ENCODE results near the gene CHST12.
A peak's percentile ranks its signal among the peaks of the same experiment; 100 is the strongest.
"Not testable (repeated sequence)": the region's sequence is repeated elsewhere in the genome, so short reads cannot be mapped to it uniquely, and the experiment has no call there.

The CHST12 gene

DNA sequence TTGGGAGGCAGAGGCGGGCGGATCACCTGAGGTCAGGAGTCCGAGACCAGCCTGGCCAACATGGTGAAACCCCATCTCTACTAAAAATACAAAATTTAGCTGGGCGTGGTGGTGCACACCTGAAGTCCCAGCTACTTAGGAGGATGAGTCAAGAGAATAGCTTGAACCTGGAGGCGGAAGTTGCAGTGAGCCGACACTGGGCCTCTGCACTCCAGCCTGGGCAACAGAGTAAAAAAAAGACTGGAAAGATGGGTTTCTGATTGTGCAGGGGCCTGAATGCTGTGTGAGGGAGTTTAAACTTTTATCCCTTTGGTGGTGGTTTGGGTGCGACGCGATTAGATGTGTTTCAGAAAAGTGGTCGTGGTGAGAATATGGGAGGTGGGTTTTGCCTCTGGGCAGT, 1.8 kb downstream of the CHST12 start:
- H3K36me3 Mint-ChIP-seq (ENCODE audit: low read depth): peaks cover 4% of the 10 kb centered on the region
- H3K9me3 Mint-ChIP-seq: no peaks in the 10 kb centered on the region

DNA sequence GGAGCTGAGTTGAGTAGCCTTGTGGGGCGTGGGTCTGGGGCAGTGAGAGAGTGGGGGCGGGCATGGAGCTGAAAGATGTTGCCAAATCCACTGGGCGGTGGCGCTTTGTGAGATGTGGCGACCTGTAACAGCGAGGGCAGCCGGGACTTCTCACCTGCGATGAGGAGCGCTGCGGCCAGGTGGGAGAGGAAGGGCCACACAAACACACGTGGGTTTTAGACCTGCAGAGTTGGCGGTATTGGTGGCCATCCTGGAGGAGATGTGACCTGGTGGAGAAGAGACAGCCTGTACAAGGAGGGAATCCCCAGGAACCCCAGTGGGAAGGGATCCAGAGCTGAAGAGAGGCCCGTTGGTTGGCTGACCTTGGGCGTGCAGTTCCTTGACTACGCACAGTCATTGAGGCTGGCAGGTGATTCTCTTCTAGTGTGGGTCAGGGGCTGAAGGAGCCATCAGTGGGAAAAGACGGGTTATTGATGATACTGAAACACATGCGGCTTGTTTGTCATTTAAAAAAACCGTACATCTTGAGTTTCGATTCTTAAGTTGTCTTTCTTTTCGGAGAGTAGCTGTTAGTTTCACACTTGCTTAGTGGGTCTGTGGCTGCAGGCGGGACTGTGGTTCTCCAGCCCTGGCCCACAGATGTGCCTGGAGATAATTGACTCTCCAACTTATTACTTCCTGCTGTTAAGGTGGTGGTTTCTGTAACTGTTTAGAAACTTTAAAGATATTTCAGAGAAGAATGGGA, 2.4 kb downstream of the CHST12 start:
- Mint-ChIP-seq H3K27me3 (no peaks in the 10 kb centered on the region), H3K36me3 (ENCODE audit: low read depth) (peaks cover 4% of the 10 kb centered on the region), H3K9me3 (no peaks in the 10 kb centered on the region), H3K4me1 (ENCODE audit: low read depth) (peaks cover 60% of the 10 kb centered on the region), H3K4me3 (peak overlapping the region; percentile 75), H3K27ac (peak overlapping the region; percentile 84)

More for the DNA sequence above, 1.8 kb downstream of the CHST12 start:
- H3K27me3 Mint-ChIP-seq: no peaks in the 10 kb centered on the region
- H3K4me3 Mint-ChIP-seq: peak overlapping the region; percentile 75
- H3K4me1 Mint-ChIP-seq (ENCODE audit: low read depth): peaks cover 57% of the 10 kb centered on the region
- peak overlapping the region; percentile 84 for H3K27ac Mint-ChIP-seq

GRCh38 chr7:2409745-2410414, 6.5 kb downstream of the CHST12 start:
- Mint-ChIP-seq H3K36me3 (ENCODE audit: low read depth) (peaks cover 4% of the 10 kb centered on the region), H3K9me3 (no peaks in the 10 kb centered on the region), H3K27ac (peak overlapping the region; percentile 65), H3K4me3 (peak overlapping the region; percentile 46), H3K27me3 (no peaks in the 10 kb centered on the region), H3K4me1 (ENCODE audit: low read depth) (peaks cover 75% of the 10 kb centered on the region)

DNA sequence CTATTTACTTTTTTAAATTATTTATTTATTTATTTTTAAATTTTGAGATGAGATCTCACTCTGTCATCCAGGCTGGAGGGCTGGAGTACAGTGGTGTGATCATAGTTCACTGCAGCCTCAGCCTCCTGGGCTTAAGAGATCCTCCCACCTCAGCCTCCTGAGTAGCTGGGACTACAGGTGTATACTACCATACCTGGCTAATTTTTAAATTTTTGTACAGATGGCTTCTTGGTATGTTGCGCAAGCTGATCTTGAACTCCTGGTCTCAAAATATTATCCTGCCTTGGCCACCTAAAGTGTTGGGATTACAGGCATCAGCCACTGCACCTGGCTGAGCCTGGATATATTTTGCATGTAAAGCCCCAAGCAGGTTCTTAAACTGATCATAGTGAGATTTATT, 7.6 kb downstream of the CHST12 start:
- H3K27ac Mint-ChIP-seq: no peak overlapping the region
- peaks cover 65% of the 10 kb centered on the region for H3K4me1 Mint-ChIP-seq (ENCODE audit: low read depth)
- no peak overlapping the region for H3K4me3 Mint-ChIP-seq
- no peaks in the 10 kb centered on the region for H3K9me3 Mint-ChIP-seq
- H3K36me3 Mint-ChIP-seq (ENCODE audit: low read depth): peaks cover 6% of the 10 kb centered on the region
- no peaks in the 10 kb centered on the region for H3K27me3 Mint-ChIP-seq

DNA sequence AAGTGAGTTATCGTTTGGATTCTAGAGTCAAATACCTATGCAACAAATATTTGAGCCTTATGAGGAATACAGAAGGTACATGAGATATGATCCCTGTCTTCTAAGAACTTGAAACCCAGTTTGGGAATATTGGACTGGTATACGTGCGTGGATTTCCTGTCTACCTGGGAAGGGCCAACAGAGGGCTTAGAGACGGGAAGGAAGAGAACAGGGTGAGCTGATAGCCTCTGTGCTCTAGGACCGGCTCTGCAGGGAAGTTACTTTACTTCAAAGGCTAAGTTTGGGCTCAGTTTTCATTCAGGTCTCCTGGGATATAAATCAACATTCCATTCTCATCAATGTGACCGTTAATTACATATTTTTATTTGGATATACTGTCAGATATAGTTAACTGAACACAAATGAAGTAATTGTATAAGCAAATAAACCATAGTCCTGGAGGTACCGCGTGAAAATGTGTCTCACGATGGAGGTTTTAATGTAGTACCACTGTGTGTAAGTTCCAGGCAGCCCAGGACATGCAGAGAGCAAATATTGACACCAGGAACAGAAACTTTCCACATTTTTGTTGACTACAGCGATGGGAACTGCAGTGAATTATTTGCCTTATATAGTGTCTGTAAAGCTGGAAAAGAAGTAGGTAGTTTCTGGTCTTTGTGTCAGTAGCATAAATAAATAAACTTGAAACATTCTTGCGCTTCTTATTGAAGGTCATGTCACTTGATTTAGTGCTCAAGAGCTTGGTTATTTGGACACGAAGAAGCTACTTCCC, 8.6 kb downstream of the CHST12 start:
- Mint-ChIP-seq H3K9me3 (no peaks in the 10 kb centered on the region), H3K27ac (no peak overlapping the region), H3K36me3 (ENCODE audit: low read depth) (peaks cover 8% of the 10 kb centered on the region), H3K27me3 (no peaks in the 10 kb centered on the region), H3K4me1 (ENCODE audit: low read depth) (peaks cover 64% of the 10 kb centered on the region), H3K4me3 (no peak overlapping the region)

- no peaks in the 10 kb centered on the region for H3K9me3 Mint-ChIP-seq
- H3K27ac Mint-ChIP-seq: no peak overlapping the region
- peaks cover 66% of the 10 kb centered on the region for H3K4me1 Mint-ChIP-seq (ENCODE audit: low read depth)
- H3K4me3 Mint-ChIP-seq: no peak overlapping the region
- H3K27me3 Mint-ChIP-seq: no peaks in the 10 kb centered on the region
- peaks cover 8% of the 10 kb centered on the region for H3K36me3 Mint-ChIP-seq (ENCODE audit: low read depth)
Observed at GRCh38 chr7:2412587-2413201, 9.3 kb downstream of the CHST12 start.

DNA sequence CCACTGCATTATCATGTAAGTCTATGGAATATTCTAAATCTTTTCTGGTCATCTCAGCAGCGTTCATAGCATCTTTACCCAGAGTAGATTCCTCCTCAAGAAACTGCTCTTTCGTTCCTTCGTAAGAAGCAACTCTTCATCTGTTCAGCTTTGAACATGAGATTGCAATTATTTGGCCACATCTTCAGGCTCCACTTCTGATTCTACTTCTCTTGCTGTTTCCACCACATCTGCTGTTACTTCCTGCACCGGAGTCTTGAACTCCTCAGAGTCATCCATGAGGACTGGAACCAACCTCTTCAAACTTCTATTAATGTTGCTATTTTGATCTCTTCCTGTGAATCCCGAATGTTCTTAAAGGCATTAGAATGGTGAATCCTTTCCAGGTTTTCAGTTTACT, 12.7 kb downstream of the CHST12 start:
- H3K27ac Mint-ChIP-seq: no peak overlapping the region
- H3K4me3 Mint-ChIP-seq: no peak overlapping the region
- no peaks in the 10 kb centered on the region for H3K9me3 Mint-ChIP-seq
- H3K27me3 Mint-ChIP-seq: no peaks in the 10 kb centered on the region
- peaks cover 8% of the 10 kb centered on the region for H3K36me3 Mint-ChIP-seq (ENCODE audit: low read depth)
- peaks cover 62% of the 10 kb centered on the region for H3K4me1 Mint-ChIP-seq (ENCODE audit: low read depth)

GRCh38 chr7:2416650-2417049, 13.2 kb downstream of the CHST12 start:
- Mint-ChIP-seq H3K9me3 (no peaks in the 10 kb centered on the region), H3K27me3 (no peaks in the 10 kb centered on the region), H3K4me3 (no peak overlapping the region), H3K36me3 (ENCODE audit: low read depth) (peaks cover 8% of the 10 kb centered on the region), H3K4me1 (ENCODE audit: low read depth) (peaks cover 62% of the 10 kb centered on the region), H3K27ac (no peak overlapping the region)

GRCh38 chr7:2417178-2417577, 13.8 kb downstream of the CHST12 start:
- not testable (repeated sequence) for H3K36me3 Mint-ChIP-seq (ENCODE audit: low read depth); H3K27me3 Mint-ChIP-seq; H3K9me3 Mint-ChIP-seq; H3K27ac Mint-ChIP-seq; H3K4me3 Mint-ChIP-seq
- peaks cover 59% of the 10 kb centered on the region for H3K4me1 Mint-ChIP-seq (ENCODE audit: low read depth)

- peaks cover 8% of the 10 kb centered on the region for H3K36me3 Mint-ChIP-seq (ENCODE audit: low read depth)
- H3K27me3 Mint-ChIP-seq: no peaks in the 10 kb centered on the region
- no peaks in the 10 kb centered on the region for H3K9me3 Mint-ChIP-seq
- peaks cover 51% of the 10 kb centered on the region for H3K4me1 Mint-ChIP-seq (ENCODE audit: low read depth)
- peak overlapping the region; percentile 67 for H3K27ac Mint-ChIP-seq
- H3K4me3 Mint-ChIP-seq: peak overlapping the region; percentile 52
Observed at GRCh38 chr7:2417981-2418481, 14.6 kb downstream of the CHST12 start.

- H3K4me1 Mint-ChIP-seq (ENCODE audit: low read depth): peaks cover 38% of the 10 kb centered on the region
- H3K9me3 Mint-ChIP-seq: no peaks in the 10 kb centered on the region
- H3K36me3 Mint-ChIP-seq (ENCODE audit: low read depth): peaks cover 8% of the 10 kb centered on the region
- no peak overlapping the region for H3K4me3 Mint-ChIP-seq
- no peaks in the 10 kb centered on the region for H3K27me3 Mint-ChIP-seq
- no peak overlapping the region for H3K27ac Mint-ChIP-seq
Observed at GRCh38 chr7:2420216-2420933, 17.0 kb downstream of the CHST12 start.

- Mint-ChIP-seq H3K4me1 (ENCODE audit: low read depth) (peaks cover 33% of the 10 kb centered on the region), H3K9me3 (no peaks in the 10 kb centered on the region), H3K27me3 (no peaks in the 10 kb centered on the region), H3K36me3 (ENCODE audit: low read depth) (no peaks in the 10 kb centered on the region), H3K27ac (no peak overlapping the region), H3K4me3 (no peak overlapping the region)
Observed at GRCh38 chr7:2421943-2422310, 18.5 kb downstream of the CHST12 start.

DNA sequence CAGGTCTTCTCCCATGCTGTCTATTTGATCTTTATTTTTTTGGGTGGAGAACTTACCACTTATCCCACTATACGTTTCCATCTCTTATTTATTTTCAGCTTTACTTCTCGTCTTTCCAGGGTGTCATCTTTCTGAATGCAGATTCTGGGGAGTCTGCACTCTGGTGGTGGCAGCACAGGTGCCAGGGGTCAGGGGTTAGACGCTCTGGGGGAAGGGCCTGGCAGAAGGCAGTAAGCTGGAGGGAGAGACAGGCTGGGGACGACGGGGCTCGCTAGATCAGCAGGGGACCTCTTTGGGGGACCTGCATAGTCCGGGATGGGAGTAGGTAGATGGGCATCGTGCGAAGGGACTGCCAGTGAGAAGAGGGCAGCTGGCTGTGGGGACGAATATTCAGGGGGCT, 22.3 kb downstream of the CHST12 start:
- peaks cover 7% of the 10 kb centered on the region for H3K4me1 Mint-ChIP-seq (ENCODE audit: low read depth)
- no peak overlapping the region for H3K4me3 Mint-ChIP-seq
- peaks cover under 1% of the 10 kb centered on the region for H3K36me3 Mint-ChIP-seq (ENCODE audit: low read depth)
- H3K27ac Mint-ChIP-seq: no peak overlapping the region
- peaks cover under 1% of the 10 kb centered on the region for H3K9me3 Mint-ChIP-seq
- no peaks in the 10 kb centered on the region for H3K27me3 Mint-ChIP-seq

DNA sequence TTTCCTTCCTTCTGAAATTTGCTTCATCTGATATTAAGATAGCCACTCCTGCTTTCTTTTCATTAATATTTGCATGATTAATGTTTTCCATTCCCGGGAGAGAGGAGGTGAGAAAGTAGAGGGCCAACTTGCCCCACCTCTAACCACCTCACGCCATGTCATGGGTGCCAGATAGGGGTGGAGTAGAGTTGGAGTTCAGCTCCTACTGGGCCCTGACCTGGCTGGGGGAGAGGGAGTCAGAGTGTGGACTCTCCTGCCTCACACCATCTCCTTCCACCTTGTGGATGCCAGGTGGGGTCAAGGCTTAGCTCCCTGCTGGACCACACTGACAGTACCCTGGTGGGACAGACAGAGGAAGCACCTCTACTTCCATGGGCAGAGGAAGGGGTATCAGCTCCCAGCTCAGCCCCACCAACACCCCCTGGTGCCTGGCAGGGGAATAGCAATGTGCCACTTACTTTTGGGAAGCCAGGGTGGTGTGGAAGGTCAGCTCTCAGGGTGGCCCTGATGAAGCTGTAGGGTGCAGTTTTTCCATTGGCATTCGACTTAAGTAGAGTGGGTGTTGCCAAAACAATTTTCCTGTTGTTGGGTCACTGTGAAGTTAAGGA, 28.0 kb downstream of the CHST12 start:
- no peaks in the 10 kb centered on the region for H3K27me3 Mint-ChIP-seq

More for the DNA sequence above, 28.0 kb downstream of the CHST12 start:
- peaks cover 5% of the 10 kb centered on the region for H3K36me3 Mint-ChIP-seq (ENCODE audit: low read depth)
- H3K4me1 Mint-ChIP-seq (ENCODE audit: low read depth): peaks cover 8% of the 10 kb centered on the region
- H3K27ac Mint-ChIP-seq: no peak overlapping the region
- H3K9me3 Mint-ChIP-seq: peaks cover 5% of the 10 kb centered on the region
- no peak overlapping the region for H3K4me3 Mint-ChIP-seq

Measured in stimulated activated naive CD8-positive, alpha-beta T cell treated with anti-CD3 and anti-CD28 coated beads, Interleukin-15, Interleukin-2, amounts not matched to agents 100 ng/mL and 50 ng/mL, for 24 hours (primary cell).